HCEC 1CT (cell line): ENCODE measurements around the gene SYT12.
A peak's percentile ranks its signal among the peaks of the same experiment; 100 is the strongest.
"Not testable (repeated sequence)": the region's sequence is repeated elsewhere in the genome, so short reads cannot be mapped to it uniquely, and the experiment has no call there.

Experiments used
- DNase-seq: peaks from one replicate; pipeline ENCODE4 v3.0.0-alpha.2; 2017

Gene SYT12, protein sequence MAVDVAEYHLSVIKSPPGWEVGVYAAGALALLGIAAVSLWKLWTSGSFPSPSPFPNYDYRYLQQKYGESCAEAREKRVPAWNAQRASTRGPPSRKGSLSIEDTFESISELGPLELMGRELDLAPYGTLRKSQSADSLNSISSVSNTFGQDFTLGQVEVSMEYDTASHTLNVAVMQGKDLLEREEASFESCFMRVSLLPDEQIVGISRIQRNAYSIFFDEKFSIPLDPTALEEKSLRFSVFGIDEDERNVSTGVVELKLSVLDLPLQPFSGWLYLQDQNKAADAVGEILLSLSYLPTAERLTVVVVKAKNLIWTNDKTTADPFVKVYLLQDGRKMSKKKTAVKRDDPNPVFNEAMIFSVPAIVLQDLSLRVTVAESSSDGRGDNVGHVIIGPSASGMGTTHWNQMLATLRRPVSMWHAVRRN

GRCh38 chr11:67022961-67023956 is at the start of gene SYT12:
Gene SYT12 (plus strand): TSS chr11:67023134. CDS start chr11:67030145, 7,011 bp downstream.
- DNase-seq = no peak

DNA sequence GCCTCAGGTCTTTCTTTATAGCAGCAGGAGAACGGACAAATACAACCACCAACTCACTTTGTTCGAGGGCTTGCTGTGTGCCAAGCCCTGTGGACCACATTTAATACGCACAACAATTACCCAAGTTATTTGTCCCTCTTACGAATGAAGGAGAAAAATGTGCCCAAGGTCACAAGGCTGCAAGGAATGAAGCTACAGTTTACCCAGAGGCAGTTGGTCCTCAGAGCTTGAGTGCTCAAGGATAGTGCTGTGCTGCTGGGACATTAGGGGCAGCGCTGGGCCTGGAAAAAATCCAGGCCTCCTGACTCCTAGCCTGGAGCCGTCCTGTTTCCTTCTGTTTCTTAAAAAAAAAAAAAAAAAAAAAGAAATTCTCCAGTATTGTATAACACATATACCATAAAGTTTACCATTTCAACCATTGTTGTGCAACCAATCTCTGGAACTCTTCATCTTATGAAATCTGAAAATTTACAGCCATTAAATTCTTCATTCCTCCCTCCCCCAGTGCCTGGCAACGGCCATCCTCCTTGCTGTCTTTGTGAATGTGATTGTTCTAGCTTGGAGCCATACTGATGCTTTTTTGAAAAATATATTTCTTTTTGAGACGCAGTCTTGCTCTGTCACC is 48.9 kb upstream of the SYT12 start:
- no peak for DNase-seq

DNA sequence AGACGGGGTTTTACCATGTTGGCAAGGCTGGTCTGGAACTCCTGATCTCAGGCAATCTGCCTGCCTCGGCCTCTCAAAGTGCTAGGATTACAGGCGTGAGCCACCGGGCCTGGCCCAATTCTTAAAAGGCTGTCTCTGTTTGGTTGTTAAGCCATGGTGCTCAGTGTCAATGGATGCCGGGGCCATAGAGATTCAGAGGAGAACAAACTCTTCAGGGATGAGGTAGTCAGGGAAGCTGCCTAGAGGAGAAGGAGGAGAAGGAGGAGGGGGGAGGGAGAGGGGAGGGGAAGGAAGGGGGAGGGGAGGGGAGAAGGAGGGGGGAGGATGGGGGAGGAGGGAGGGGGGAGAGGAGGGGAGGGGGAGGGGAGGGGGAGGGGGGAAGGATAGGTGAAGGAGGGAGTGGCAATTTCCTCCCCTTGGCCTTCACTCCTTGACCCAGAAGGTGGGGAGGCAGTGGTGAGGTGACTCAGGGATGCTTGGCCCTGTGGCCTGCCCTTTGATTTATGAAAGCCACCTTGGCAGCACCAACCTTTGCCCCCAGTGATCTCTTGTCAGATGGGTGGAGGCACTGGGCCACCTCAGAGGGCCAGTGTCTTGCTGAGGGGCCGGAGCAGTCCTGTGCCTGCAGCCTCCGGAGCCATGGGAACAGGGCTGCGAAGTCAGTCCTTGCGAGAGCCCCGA is 48.1 kb upstream of the SYT12 start, which contains the start of gene C11orf86:
C11orf86 (plus strand) TSS at position 581 of the 681 bp plus-strand sequence; CDS start at position 640, 59 bp downstream.
- no peak for DNase-seq

GRCh38 chr11:66975405-66976027 is 47.4 kb upstream of the SYT12 start:
- no peak for DNase-seq

- no peak for DNase-seq
These were observed 46.9 kb upstream of the SYT12 start for GRCh38 chr11:66976028-66976467.

DNA sequence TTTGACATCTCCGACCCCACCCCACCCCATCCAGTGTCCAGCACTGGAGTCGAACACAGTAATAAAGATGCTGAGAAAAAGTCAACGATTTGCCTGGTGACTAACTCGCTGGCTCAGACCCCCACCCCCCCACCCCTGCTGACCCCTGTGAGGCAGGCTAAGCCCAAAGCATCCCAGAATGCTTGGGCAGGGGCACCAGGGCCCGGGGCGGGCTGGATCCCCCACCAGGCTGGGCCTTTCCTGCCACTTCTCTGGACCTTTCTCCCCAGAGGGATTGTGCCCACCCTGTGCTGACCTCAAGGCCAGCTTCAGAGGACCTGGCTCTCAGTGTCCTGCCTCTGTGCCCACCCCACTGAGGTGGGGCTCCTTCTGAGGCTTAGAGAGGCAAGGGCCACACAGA is 46.0 kb upstream of the SYT12 start:
- no peak for DNase-seq

DNA sequence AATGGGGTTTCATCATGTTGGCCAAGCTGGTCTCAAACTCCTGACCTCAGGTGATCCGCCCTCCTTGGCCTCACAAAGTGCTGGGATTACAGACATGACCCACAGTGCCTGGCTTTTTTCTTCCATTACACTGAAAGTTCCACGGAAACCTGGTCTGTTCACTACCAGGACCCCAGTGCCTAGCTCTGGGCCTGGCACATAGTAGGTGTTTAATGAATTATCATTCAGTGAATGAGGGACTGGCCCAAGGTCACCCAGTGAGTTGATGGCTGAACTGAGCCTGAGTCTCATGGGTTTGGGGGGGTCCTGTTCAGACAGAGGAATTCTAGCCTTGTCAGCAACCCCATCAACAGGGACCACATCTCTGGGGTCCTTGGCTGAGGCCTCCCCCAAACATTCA is 44.7 kb upstream of the SYT12 start:
- DNase-seq = no peak

GRCh38 chr11:66978717-66979116 is 44.2 kb upstream of the SYT12 start:
- DNase-seq = no peak

- DNase-seq = no peak
These were observed 43.5 kb upstream of the SYT12 start for GRCh38 chr11:66979336-66979980.

DNA sequence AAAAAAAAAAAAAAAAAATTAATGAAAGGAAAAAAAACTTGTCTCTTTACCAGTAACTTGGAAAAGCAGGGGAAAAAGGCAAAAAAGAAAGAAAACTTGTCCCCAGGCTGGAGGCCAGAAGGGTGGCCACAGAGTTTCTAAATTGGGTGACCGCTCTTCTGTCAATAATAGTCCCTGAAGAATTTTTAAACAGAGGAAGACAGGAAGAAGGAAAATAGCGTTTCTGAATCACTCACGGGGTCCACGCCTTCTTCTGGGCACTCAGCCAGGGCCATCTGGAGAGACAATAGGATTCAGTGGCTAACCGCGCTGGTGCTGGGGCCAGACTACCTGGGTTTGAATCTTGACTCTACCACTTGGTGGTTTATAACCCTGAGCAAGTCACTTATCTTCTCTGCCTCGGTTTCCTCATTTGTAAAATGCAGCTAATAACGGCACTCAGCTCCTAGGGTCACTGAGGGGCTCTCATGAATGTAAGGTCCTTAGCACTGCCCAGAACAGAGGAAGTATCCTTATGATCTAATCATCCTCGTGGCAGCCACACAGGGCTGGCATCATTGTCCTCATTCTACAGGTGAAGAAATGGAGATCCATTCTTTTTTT is 40.9 kb upstream of the SYT12 start:
- peak; percentile 94 for DNase-seq

DNA sequence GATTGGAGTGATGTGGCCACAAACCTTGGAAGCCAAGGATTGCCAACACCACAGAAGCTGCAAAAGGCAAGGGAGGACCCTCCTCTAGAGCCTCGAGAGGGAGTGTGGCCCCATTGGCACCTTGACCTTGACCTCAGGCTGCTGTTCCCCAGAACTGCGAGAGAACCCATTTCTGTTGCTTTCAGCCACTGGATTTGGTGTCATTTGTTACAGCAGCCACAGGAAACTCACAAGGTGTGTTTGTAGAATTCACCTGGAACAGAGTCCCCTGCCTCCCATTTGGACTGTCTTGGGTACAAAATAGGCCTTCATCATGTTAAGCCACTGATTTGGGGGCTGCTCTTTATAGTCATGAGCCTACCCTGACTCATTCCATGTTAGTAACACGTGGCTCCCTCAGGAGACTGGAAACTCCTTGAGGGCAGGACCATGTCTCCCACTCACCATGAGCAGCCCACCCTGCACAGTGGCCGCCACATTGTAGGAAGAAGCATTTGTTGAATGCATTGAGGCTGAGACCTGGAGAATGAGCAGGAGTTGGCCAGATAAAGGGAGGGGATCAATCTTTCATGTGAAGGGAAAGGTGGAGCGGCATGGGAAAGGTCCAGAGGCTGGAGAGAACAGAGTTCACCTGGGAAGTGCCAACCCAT is 39.5 kb upstream of the SYT12 start:
- DNase-seq = no peak

DNA sequence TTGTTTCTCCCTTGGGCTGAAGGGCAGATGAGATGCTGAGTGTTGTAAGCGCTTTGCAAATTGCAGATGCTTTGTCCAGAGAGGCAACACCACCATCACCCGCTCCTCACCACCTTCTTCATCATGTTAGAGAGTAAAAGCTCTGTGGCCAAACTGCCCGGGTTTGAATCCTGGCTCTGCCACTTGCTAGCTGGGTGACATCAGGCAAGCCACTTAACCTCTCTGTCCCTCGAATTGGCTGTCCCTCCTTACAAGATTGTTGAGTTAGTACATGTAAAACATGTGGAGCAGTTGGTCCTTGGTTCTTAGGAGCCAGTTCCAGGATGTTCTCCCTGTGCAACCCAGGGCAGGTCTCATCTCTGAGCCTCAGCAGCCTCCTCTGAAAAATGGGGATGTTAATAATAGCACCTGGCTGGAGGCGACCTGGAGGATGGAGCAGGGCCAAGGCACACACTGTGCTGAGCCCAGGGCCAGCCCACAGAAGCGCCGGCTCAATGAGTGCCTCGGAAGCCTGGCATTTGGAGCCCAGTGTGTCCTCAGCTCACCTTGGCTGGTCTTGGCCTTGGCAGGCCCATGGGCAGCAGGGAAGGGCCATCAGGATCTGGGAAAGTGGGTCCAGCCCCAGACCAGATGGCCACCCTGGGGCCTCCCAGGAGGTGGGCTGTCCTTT is 37.3 kb upstream of the SYT12 start:
- DNase-seq = no peak

GRCh38 chr11:66986178-66986545 is 36.8 kb upstream of the SYT12 start:
- DNase-seq = no peak

DNA sequence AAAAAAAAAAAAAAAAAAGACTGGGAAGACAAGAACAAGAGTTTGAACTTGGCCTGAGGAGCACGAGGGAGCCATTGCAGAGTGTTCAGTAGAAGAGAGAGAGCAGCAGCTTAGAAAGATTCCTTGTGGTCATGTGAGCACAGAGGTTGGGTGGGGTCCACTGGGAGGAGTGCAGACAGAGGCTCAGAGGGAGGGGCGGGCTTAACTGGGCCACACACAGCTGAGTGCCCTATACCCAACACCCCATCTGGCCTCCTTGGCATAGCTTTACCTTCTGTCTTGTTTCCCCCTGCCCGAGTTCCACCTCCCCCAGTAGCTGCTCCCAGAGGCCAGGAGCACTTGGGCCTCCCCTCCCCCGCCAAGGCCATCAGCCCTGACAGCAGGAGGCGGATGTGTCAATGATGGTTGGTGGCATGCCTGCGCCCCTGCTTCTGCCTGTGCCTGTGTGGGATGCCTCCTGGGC is 35.7 kb upstream of the SYT12 start:
- DNase-seq = no peak

- no peak for DNase-seq
These were observed 34.9 kb upstream of the SYT12 start for GRCh38 chr11:66987924-66988637.

GRCh38 chr11:66988741-66989140 is 34.2 kb upstream of the SYT12 start:
- not testable (repeated sequence) for DNase-seq

DNA sequence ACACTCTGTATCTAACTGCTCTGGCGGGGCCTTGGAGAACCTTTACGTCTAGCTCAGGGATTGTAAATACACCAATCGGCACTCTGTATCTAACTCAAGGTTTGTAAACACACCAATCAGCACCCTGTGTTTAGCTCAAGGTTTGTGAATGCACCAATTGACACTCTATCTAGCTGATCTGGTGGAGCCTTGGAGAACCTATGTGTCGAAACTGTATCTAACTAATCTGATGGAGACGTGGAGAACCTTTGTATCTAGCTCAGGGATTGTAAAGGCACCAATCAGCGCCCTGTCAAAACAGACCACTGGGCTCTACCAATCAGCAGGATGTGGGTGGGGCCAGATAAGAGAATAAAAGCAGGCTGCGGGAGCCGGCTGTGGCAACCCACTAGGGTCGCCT is 33.6 kb upstream of the SYT12 start:
- not testable (repeated sequence) for DNase-seq

DNA sequence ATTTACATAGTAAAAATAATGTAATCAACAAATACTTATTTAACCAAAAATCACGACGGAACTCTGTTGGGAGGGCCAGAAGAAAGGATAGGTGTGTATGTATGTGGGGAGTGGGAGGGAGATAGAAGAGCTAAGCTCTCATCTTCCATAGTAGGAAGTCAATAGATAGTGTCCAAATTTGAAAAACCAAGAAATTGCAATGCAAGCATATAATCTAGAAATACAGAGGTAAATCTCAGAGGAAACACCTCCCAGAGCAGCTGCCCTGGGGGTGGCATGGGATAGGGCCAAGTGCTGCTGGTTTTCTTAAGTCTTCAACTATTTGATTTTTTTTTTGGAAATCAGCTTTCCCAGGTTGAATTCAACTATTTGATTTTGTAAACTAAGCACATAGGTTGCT is 30.9 kb upstream of the SYT12 start:
- no peak for DNase-seq
